ENCODE measurements around the gene AZGP1. TPM values are rescaled to one million over a fixed set of nuclear protein-coding genes. Genes with fewer than 3 reads are reported as not detected.

AZGP1 gene
- total RNA-seq, 1 experiment from 2014 or later = 1.6 TPM

- CTCF ChIA-PET = interaction anchor here (0.7 to 2.6 kb wide), 2 partner anchors 10 to 21 kb away, joined by 3 to 12 read pairs; no protein-coding TSS in a partner anchor
- POLR2A ChIA-PET = no interaction called here
- H3K4me1 Mint-ChIP-seq = peaks cover 5% of the 10 kb centered on the region; the same call in 1 of the 2 replicates
- no peak for ATAC-seq
- H3K27me3 Mint-ChIP-seq (ENCODE audit: low read depth) = peaks cover 9% of the 10 kb centered on the region
- DNase-seq (ENCODE audit: low spot score) = no peak
- no peaks in the 10 kb centered on the region for H3K36me3 Mint-ChIP-seq
- no peak overlapping the region for H3K27ac Mint-ChIP-seq
- no peak overlapping the region for H3K4me3 Mint-ChIP-seq
- TF ChIP-seq FOXJ3 (CRISPR knock-in tag; IDR thresholded peaks at IDR 0.05; ENCODE audit: borderline replicate concordance) = no peak
- no peak for TF ChIP-seq FOXP4 (CRISPR knock-in tag; IDR thresholded peaks at IDR 0.05)
- TF ChIP-seq CDX4 (CRISPR knock-in tag; IDR thresholded peaks at IDR 0.05; ENCODE audit: borderline replicate concordance) = no peak
- no peak for TF ChIP-seq CTCF (IDR thresholded peaks at IDR 0.05)
- TF ChIP-seq TEAD4 (CRISPR knock-in tag; IDR thresholded peaks at IDR 0.05) = no peak
- TF ChIP-seq TP53 (CRISPR knock-in tag; IDR thresholded peaks at IDR 0.05) = no peak
- TF ChIP-seq NFATC4 (CRISPR knock-in tag; IDR thresholded peaks at IDR 0.05) = no peak
- H3K9me3 Mint-ChIP-seq = peaks cover 13% of the 10 kb centered on the region
These were observed 6.5 kb downstream of the AZGP1 start for GRCh38 chr7:99969298-99969697.

- peaks cover 23% of the 10 kb centered on the region for H3K9me3 Mint-ChIP-seq
- ChIA-PET POLR2A (no interaction called here), CTCF (no interaction called here)
- H3K4me1 Mint-ChIP-seq = peaks cover 3% of the 10 kb centered on the region; the same call in 1 of the 2 replicates
- no peak for ATAC-seq
- no peak for DNase-seq (ENCODE audit: low spot score)
- H3K27me3 Mint-ChIP-seq (ENCODE audit: low read depth) = peaks cover 40% of the 10 kb centered on the region
- H3K27ac Mint-ChIP-seq = no peak overlapping the region
- no peak overlapping the region for H3K4me3 Mint-ChIP-seq
- no peaks in the 10 kb centered on the region for H3K36me3 Mint-ChIP-seq
- TF ChIP-seq NR1H2 (CRISPR knock-in tag; IDR thresholded peaks at IDR 0.05) (no peak), AFF4 (CRISPR knock-in tag; IDR thresholded peaks at IDR 0.05; ENCODE audit: borderline replicate concordance) (no peak), FOXP4 (CRISPR knock-in tag; IDR thresholded peaks at IDR 0.05) (no peak), ATF1 (CRISPR knock-in tag; IDR thresholded peaks at IDR 0.05) (no peak), SOX15 (CRISPR knock-in tag; IDR thresholded peaks at IDR 0.05) (no peak), TEAD4 (CRISPR knock-in tag; IDR thresholded peaks at IDR 0.05) (no peak), ATF6 (CRISPR knock-in tag; IDR thresholded peaks at IDR 0.05) (no peak), SMAD4 (CRISPR knock-in tag; IDR thresholded peaks at IDR 0.05) (no peak), ZNF121 (CRISPR knock-in tag; IDR thresholded peaks at IDR 0.05) (no peak), ZNF425 (CRISPR knock-in tag; conservative IDR thresholded peaks at IDR 0.05) (no peak), SMAD3 (CRISPR knock-in tag; IDR thresholded peaks at IDR 0.05; ENCODE audit: borderline replicate concordance) (no peak), ZSCAN18 (CRISPR knock-in tag; IDR thresholded peaks at IDR 0.05) (no peak), PRRX2 (CRISPR knock-in tag; IDR thresholded peaks at IDR 0.05) (no peak)
These were observed 17.1 kb downstream of the AZGP1 start for GRCh38 chr7:99958564-99959227.

All from WTC11 (cell line).